ENCODE results near the gene ENPP1.
A peak's percentile ranks its signal among the peaks of the same experiment; 100 is the strongest.

ENPP1 gene

DNA sequence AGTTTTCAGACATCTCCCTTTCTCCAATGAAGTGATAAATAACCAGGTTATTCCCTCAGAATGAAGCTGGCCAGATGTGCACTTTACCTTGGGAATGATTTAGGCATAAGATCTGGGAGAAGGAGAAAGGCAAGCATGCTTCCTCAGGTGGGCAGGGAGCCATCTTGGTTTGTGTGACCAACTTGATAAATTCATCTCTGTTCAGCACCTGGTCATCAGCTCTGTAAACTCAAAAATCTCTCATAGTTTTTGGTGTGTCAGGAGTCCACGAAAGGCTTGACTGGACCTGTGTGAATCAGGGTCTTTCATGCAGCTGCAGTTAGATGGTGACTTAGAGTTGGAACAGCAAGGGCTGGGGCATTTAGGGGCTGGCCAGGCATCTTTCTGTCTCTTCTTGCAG lies 24.5 kb downstream of the ENPP1 start:
- no peak overlapping the region for H3K4me3 ChIP-seq (replicated peaks in 1 of 2; ENCODE audit: low read depth in 2 of 2, low read length in 2 of 2)
- TF ChIP-seq, protein P1, sequence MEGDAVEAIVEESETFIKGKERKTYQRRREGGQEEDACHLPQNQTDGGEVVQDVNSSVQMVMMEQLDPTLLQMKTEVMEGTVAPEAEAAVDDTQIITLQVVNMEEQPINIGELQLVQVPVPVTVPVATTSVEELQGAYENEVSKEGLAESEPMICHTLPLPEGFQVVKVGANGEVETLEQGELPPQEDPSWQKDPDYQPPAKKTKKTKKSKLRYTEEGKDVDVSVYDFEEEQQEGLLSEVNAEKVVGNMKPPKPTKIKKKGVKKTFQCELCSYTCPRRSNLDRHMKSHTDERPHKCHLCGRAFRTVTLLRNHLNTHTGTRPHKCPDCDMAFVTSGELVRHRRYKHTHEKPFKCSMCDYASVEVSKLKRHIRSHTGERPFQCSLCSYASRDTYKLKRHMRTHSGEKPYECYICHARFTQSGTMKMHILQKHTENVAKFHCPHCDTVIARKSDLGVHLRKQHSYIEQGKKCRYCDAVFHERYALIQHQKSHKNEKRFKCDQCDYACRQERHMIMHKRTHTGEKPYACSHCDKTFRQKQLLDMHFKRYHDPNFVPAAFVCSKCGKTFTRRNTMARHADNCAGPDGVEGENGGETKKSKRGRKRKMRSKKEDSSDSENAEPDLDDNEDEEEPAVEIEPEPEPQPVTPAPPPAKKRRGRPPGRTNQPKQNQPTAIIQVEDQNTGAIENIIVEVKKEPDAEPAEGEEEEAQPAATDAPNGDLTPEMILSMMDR (IDR thresholded peaks at IDR 0.05; ENCODE audit: low read depth, low read length), result no peak
- no peak for DNase-seq (ENCODE audit: low read depth in 2 of 2)

- TF ChIP-seq, protein P1 (IDR thresholded peaks at IDR 0.05; ENCODE audit: low read depth, low read length), result no peak
- H3K4me3 ChIP-seq (replicated peaks in 1 of 2; ENCODE audit: low read depth in 2 of 2, low read length in 2 of 2), result no peak overlapping the region
- DNase-seq (ENCODE audit: low read depth in 2 of 2), result peak in 1 of 2 donors; percentile 38
These were observed 30.2 kb downstream of the ENPP1 start for GRCh38 chr6:131838051-131838450.

- DNase-seq (ENCODE audit: low read depth in 2 of 2), result no peak
- no peak overlapping the region for H3K4me3 ChIP-seq (replicated peaks in 1 of 2; ENCODE audit: low read depth in 2 of 2, low read length in 2 of 2)
- TF ChIP-seq, protein P1 (IDR thresholded peaks at IDR 0.05; ENCODE audit: low read depth, low read length), result no peak
These were observed 31.6 kb downstream of the ENPP1 start for GRCh38 chr6:131839388-131839787.

- TF ChIP-seq, protein P1 (IDR thresholded peaks at IDR 0.05; ENCODE audit: low read depth, low read length), result no peak
- DNase-seq (ENCODE audit: low read depth in 2 of 2), result no peak
- H3K4me3 ChIP-seq (replicated peaks in 1 of 2; ENCODE audit: low read depth in 2 of 2, low read length in 2 of 2), result no peak overlapping the region
These were observed 32.6 kb downstream of the ENPP1 start for GRCh38 chr6:131840441-131840840.

DNA sequence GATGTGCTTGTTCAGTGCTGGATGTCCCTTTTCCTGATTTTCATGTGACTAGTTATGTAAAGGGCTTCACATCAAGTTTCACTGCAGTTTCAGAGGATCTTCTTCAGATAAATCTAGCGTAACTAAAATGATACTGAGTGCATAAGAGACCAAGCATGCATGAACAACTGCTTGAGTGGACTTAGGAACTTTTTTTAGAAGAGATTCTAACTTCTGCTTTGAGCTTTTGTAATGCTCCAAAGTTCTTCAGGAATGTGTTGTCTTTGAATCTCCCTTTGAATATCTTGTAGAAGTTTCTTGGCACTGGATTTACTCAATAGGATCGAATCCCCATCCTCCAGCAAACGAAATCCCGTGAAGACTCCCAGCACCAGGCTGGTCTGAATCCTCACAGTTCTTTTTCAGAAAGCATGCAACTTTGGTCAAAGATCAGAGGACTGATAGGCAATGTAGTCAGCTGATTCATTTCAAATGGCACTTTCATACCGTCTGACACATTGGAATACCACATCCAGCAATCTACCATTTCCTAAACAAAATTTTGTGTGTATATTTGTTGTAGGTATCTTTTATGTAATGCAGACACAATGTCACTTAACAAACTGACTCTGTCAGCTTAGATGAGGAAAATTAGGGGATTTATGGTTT lies 33.2 kb downstream of the ENPP1 start:
- DNase-seq (ENCODE audit: low read depth in 2 of 2), result no peak
- TF ChIP-seq, protein P1 (IDR thresholded peaks at IDR 0.05; ENCODE audit: low read depth, low read length), result no peak
- H3K4me3 ChIP-seq (replicated peaks in 1 of 2; ENCODE audit: low read depth in 2 of 2, low read length in 2 of 2), result no peak overlapping the region

DNA sequence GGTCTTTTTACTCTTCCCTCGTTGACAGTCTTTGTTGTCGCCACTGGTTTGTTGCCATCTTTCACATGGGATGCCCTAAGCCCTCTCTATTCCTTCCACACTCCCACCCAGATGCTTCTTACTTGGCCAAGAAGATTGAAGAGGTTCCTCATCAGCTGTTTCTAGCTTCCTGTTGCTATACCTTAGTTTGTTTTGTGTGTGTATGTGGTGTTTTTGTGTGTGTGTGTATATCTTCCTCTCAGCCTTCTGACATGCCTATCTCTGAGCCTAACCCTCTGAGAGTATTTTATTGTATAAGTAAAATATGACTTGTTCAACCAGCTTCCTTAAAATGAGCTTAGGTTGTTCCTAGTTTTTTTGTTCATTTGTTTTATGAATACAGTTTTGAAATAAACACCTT lies 35.9 kb downstream of the ENPP1 start:
- no peak for DNase-seq (ENCODE audit: low read depth in 2 of 2)
- no peak overlapping the region for H3K4me3 ChIP-seq (replicated peaks in 1 of 2; ENCODE audit: low read depth in 2 of 2, low read length in 2 of 2)
- TF ChIP-seq, protein P1 (IDR thresholded peaks at IDR 0.05; ENCODE audit: low read depth, low read length), result no peak
